Activated naive CD8-positive, alpha-beta T cell (primary cell): ENCODE data around the gene GRK3.
"Not testable (repeated sequence)": the region's sequence is repeated elsewhere in the genome, so short reads cannot be mapped to it uniquely, and the experiment has no call there.

Source experiments
- H3K27ac Mint-ChIP-seq: one replicate; pipeline ENCODE4 v1.8.0; 2021; ENCODE audit warnings: mixed read lengths
- H3K27me3 Mint-ChIP-seq: one replicate; pipeline ENCODE4 v1.8.0; 2021; ENCODE audit warnings: mixed read lengths
- H3K36me3 Mint-ChIP-seq: one replicate; pipeline ENCODE4 v1.8.0; 2021; ENCODE audit warnings: mixed read lengths
- H3K4me1 Mint-ChIP-seq: one replicate; pipeline ENCODE4 v1.8.0; 2021; ENCODE audit warnings: low read depth, mixed read lengths
- H3K4me3 Mint-ChIP-seq: one replicate; pipeline ENCODE4 v1.8.0; 2021; ENCODE audit warnings: mild to moderate bottlenecking, mixed read lengths
- H3K9me3 Mint-ChIP-seq: one replicate; pipeline ENCODE4 v1.8.0; 2021; ENCODE audit warnings: low read depth, mixed read lengths

The GRK3 gene

GRCh38 chr22:25694196-25694907 lies 129.9 kb downstream of the GRK3 start:
- no peaks in the 10 kb centered on the region for H3K27me3 Mint-ChIP-seq
- H3K9me3 Mint-ChIP-seq = no peaks in the 10 kb centered on the region
- no peak overlapping the region for H3K4me3 Mint-ChIP-seq
- H3K4me1 Mint-ChIP-seq = no peaks in the 10 kb centered on the region
- peaks cover 10% of the 10 kb centered on the region for H3K36me3 Mint-ChIP-seq
- H3K27ac Mint-ChIP-seq = no peak overlapping the region

- Mint-ChIP-seq H3K27ac (no peak overlapping the region), H3K4me1 (no peaks in the 10 kb centered on the region), H3K36me3 (peaks cover 9% of the 10 kb centered on the region), H3K4me3 (no peak overlapping the region), H3K27me3 (no peaks in the 10 kb centered on the region), H3K9me3 (no peaks in the 10 kb centered on the region)
Observed at GRCh38 chr22:25695146-25695545, 130.7 kb downstream of the GRK3 start.

- Mint-ChIP-seq H3K4me1 (no peaks in the 10 kb centered on the region), H3K9me3 (no peaks in the 10 kb centered on the region), H3K36me3 (peaks cover 8% of the 10 kb centered on the region), H3K4me3 (no peak overlapping the region), H3K27me3 (no peaks in the 10 kb centered on the region), H3K27ac (no peak overlapping the region)
Observed at GRCh38 chr22:25696763-25697162, 132.3 kb downstream of the GRK3 start.

GRCh38 chr22:25697181-25697664 lies 132.7 kb downstream of the GRK3 start:
- Mint-ChIP-seq H3K27me3 (no peaks in the 10 kb centered on the region), H3K4me3 (no peak overlapping the region), H3K4me1 (no peaks in the 10 kb centered on the region), H3K36me3 (peaks cover 8% of the 10 kb centered on the region), H3K27ac (no peak overlapping the region), H3K9me3 (no peaks in the 10 kb centered on the region)

- Mint-ChIP-seq H3K9me3 (no peaks in the 10 kb centered on the region), H3K27me3 (no peaks in the 10 kb centered on the region), H3K27ac (no peak overlapping the region), H3K4me1 (peaks cover 4% of the 10 kb centered on the region), H3K36me3 (peaks cover 5% of the 10 kb centered on the region), H3K4me3 (no peak overlapping the region)
Observed at GRCh38 chr22:25697978-25698377, 133.5 kb downstream of the GRK3 start.

GRCh38 chr22:25698461-25698860 lies 134.0 kb downstream of the GRK3 start:
- Mint-ChIP-seq H3K9me3 (no peaks in the 10 kb centered on the region), H3K4me1 (peaks cover 5% of the 10 kb centered on the region), H3K4me3 (no peak overlapping the region), H3K27ac (no peak overlapping the region), H3K36me3 (peaks cover 5% of the 10 kb centered on the region), H3K27me3 (no peaks in the 10 kb centered on the region)

GRCh38 chr22:25698978-25699377 lies 134.5 kb downstream of the GRK3 start:
- H3K27me3 Mint-ChIP-seq = no peaks in the 10 kb centered on the region
- H3K4me1 Mint-ChIP-seq = peaks cover 5% of the 10 kb centered on the region
- H3K36me3 Mint-ChIP-seq = peaks cover 5% of the 10 kb centered on the region
- H3K9me3 Mint-ChIP-seq = no peaks in the 10 kb centered on the region
- H3K4me3 Mint-ChIP-seq = no peak overlapping the region
- no peak overlapping the region for H3K27ac Mint-ChIP-seq

GRCh38 chr22:25701056-25701780 lies 136.7 kb downstream of the GRK3 start:
- Mint-ChIP-seq H3K27me3 (no peaks in the 10 kb centered on the region), H3K9me3 (no peaks in the 10 kb centered on the region), H3K4me3 (no peak overlapping the region), H3K36me3 (no peaks in the 10 kb centered on the region), H3K27ac (no peak overlapping the region), H3K4me1 (peaks cover 5% of the 10 kb centered on the region)

GRCh38 chr22:25702040-25702439 lies 137.6 kb downstream of the GRK3 start:
- H3K9me3 Mint-ChIP-seq = no peaks in the 10 kb centered on the region
- no peaks in the 10 kb centered on the region for H3K36me3 Mint-ChIP-seq
- H3K27me3 Mint-ChIP-seq = no peaks in the 10 kb centered on the region
- H3K4me1 Mint-ChIP-seq = peaks cover 5% of the 10 kb centered on the region
- no peak overlapping the region for H3K27ac Mint-ChIP-seq
- H3K4me3 Mint-ChIP-seq = no peak overlapping the region

- no peaks in the 10 kb centered on the region for H3K9me3 Mint-ChIP-seq
- no peaks in the 10 kb centered on the region for H3K27me3 Mint-ChIP-seq
- H3K36me3 Mint-ChIP-seq = no peaks in the 10 kb centered on the region
- H3K4me1 Mint-ChIP-seq = peaks cover 5% of the 10 kb centered on the region
- H3K4me3 Mint-ChIP-seq = no peak overlapping the region
- H3K27ac Mint-ChIP-seq = no peak overlapping the region
Observed at GRCh38 chr22:25702571-25703167, 138.2 kb downstream of the GRK3 start.

- no peaks in the 10 kb centered on the region for H3K36me3 Mint-ChIP-seq
- H3K4me3 Mint-ChIP-seq = no peak overlapping the region
- peaks cover 5% of the 10 kb centered on the region for H3K4me1 Mint-ChIP-seq
- H3K9me3 Mint-ChIP-seq = no peaks in the 10 kb centered on the region
- H3K27ac Mint-ChIP-seq = no peak overlapping the region
- no peaks in the 10 kb centered on the region for H3K27me3 Mint-ChIP-seq
Observed at GRCh38 chr22:25704701-25705100, 140.2 kb downstream of the GRK3 start.

- no peak overlapping the region for H3K4me3 Mint-ChIP-seq
- peaks cover 5% of the 10 kb centered on the region for H3K4me1 Mint-ChIP-seq
- H3K36me3 Mint-ChIP-seq = no peaks in the 10 kb centered on the region
- H3K27ac Mint-ChIP-seq = no peak overlapping the region
- H3K27me3 Mint-ChIP-seq = no peaks in the 10 kb centered on the region
- H3K9me3 Mint-ChIP-seq = no peaks in the 10 kb centered on the region
Observed at GRCh38 chr22:25706197-25706596, 141.7 kb downstream of the GRK3 start.

- H3K4me1 Mint-ChIP-seq, H3K36me3 Mint-ChIP-seq, H3K4me3 Mint-ChIP-seq, H3K27ac Mint-ChIP-seq, H3K9me3 Mint-ChIP-seq, H3K27me3 Mint-ChIP-seq: not testable (repeated sequence)
Observed at GRCh38 chr22:25708430-25708829, 144.0 kb downstream of the GRK3 start.

- H3K27me3 Mint-ChIP-seq = no peaks in the 10 kb centered on the region
- no peak overlapping the region for H3K4me3 Mint-ChIP-seq
- no peaks in the 10 kb centered on the region for H3K4me1 Mint-ChIP-seq
- H3K27ac Mint-ChIP-seq = no peak overlapping the region
- peaks cover 2% of the 10 kb centered on the region for H3K36me3 Mint-ChIP-seq
- H3K9me3 Mint-ChIP-seq = no peaks in the 10 kb centered on the region
Observed at GRCh38 chr22:25709758-25710157, 145.3 kb downstream of the GRK3 start.

- Mint-ChIP-seq H3K4me1 (no peaks in the 10 kb centered on the region), H3K27me3 (no peaks in the 10 kb centered on the region), H3K36me3 (peaks cover 2% of the 10 kb centered on the region), H3K27ac (no peak overlapping the region), H3K4me3 (no peak overlapping the region), H3K9me3 (no peaks in the 10 kb centered on the region)
Observed at GRCh38 chr22:25710501-25710900, 146.0 kb downstream of the GRK3 start.
